OCI-LY1 (cell line): Measurements from ENCODE around the gene PPM1N.

Experiments
- H2AFZ ChIP-seq: fragments of 200-600 bp; sonication (generic), shearing (Covaris generic); 2 replicates; pipeline ENCODE4 v1.6.0; 2014; ENCODE audit warnings: antibody characterized with exemption, mild to moderate bottlenecking, low read length
- H3F3A ChIP-seq: fragments of 200-600 bp; sonication (generic), shearing (Covaris generic); 2 replicates; pipeline ENCODE4 v1.6.0; 2014; ENCODE audit warnings: mild to moderate bottlenecking, antibody characterized with exemption, low read length, moderate library complexity; ENCODE audit not compliant: insufficient read depth
- H3K27ac ChIP-seq: fragments of 200-600 bp; sonication (generic); 2 replicates; pipeline ENCODE4 v1.5.1; 2014; ENCODE audit warnings: low read length, mixed run types, mild to moderate bottlenecking, low read depth; ENCODE audit not compliant: poor library complexity, severe bottlenecking
- H3K27me3 ChIP-seq: fragments of 200-600 bp; sonication (generic); 2 replicates; pipeline ENCODE4 v1.6.0; 2014; ENCODE audit warnings: antibody characterized with exemption, mild to moderate bottlenecking, low read length, moderate library complexity; ENCODE audit not compliant: insufficient read depth
- H3K36me3 ChIP-seq: fragments of 200-600 bp; sonication (generic); 2 replicates; pipeline ENCODE4 v1.6.1; 2014; ENCODE audit warnings: mild to moderate bottlenecking, antibody characterized with exemption, low read length, moderate library complexity, mixed read lengths; ENCODE audit not compliant: insufficient read depth
- H3K4me1 ChIP-seq: fragments of 200-600 bp; sonication (generic); 2 replicates; pipeline ENCODE4 v1.5.1; 2014; ENCODE audit warnings: mild to moderate bottlenecking, low read length, moderate library complexity; ENCODE audit not compliant: insufficient read depth, severe bottlenecking
- H3K4me2 ChIP-seq: fragments of 200-600 bp; sonication (generic), shearing (Covaris generic); 2 replicates; pipeline ENCODE4 v1.6.1; 2014; ENCODE audit warnings: low read length
- H3K4me3 ChIP-seq: fragments of 200-600 bp; sonication (generic); 2 replicates; pipeline ENCODE4 v1.5.1; 2014; ENCODE audit warnings: low read length, low read depth, mild to moderate bottlenecking, mixed read lengths; ENCODE audit not compliant: poor library complexity, severe bottlenecking
- H3K79me2 ChIP-seq: fragments of 200-600 bp; shearing (Covaris generic); 2 replicates; pipeline ENCODE4 v1.6.1; 2016; ENCODE audit warnings: mixed run types, low read length, mixed read lengths; ENCODE audit not compliant: insufficient read depth
- H3K9ac ChIP-seq: fragments of 200-600 bp; sonication (generic), shearing (Covaris generic); 2 replicates; pipeline ENCODE4 v1.6.1; 2014; ENCODE audit warnings: mild to moderate bottlenecking, low read length, mixed read lengths
- H3K9me2 ChIP-seq: fragments of 200-600 bp; sonication (generic), shearing (Covaris generic); 2 replicates; pipeline ENCODE4 v1.6.1; 2014; ENCODE audit warnings: low read depth, mild to moderate bottlenecking, low read length, mixed read lengths
- H3K9me3 ChIP-seq: fragments of 200-600 bp; shearing (Covaris generic); 2 replicates; pipeline ENCODE4 v1.6.1; 2014; ENCODE audit warnings: low read length, mixed read lengths
- H4K20me1 ChIP-seq: fragments of 200-600 bp; sonication (generic), shearing (Covaris generic); 2 replicates; pipeline ENCODE4 v1.6.0; 2016; ENCODE audit warnings: mild to moderate bottlenecking, low read length; ENCODE audit not compliant: insufficient read depth
- EZH2 ChIP-seq: fragments of 200-600 bp; sonication (generic), shearing (Covaris generic); IDR thresholded peaks from 2 replicates; pipeline ENCODE4 v1.8.0; 2017; ENCODE audit warnings: borderline replicate concordance, mixed run types, mild to moderate bottlenecking, antibody characterized with exemption, low read length, moderate library complexity, mixed read lengths
- TF ChIP-seq, protein P1 (sequence below): fragments of 200-600 bp; sonication (generic), shearing (Covaris generic); IDR thresholded peaks from 2 replicates; pipeline ENCODE4 v1.5.1; 2017; ENCODE audit warnings: mild to moderate bottlenecking, antibody characterized with exemption, low read length, moderate library complexity, mixed read lengths

The PPM1N gene

GRCh38 chr19:45451131-45451849 lies 47.0 kb upstream of the PPM1N start:
- Histone ChIP-seq H2AFZ (peak overlapping the region; percentile 52; the same call in 1 of the 2 replicates), H4K20me1 (no peaks in the 10 kb centered on the region), H3K27me3 (0 out of 2 replicates have a peak, but pooled peaks cover under 1% of the 10 kb centered on the region), H3K9me3 (no peaks in the 10 kb centered on the region), H3K4me2 (peak overlapping the region; percentile 92), H3K4me3 (peak overlapping the region; percentile 65), H3K9me2 (no peaks in the 10 kb centered on the region), H3K27ac (no peak overlapping the region), H3K79me2 (no peaks in the 10 kb centered on the region), H3K9ac (peak overlapping the region; percentile 57), H3K4me1 (peaks cover 33% of the 10 kb centered on the region), H3F3A (no peaks in the 10 kb centered on the region; the same call in 1 of the 2 replicates), H3K36me3 (no peaks in the 10 kb centered on the region)
- TF ChIP-seq, protein P1, sequence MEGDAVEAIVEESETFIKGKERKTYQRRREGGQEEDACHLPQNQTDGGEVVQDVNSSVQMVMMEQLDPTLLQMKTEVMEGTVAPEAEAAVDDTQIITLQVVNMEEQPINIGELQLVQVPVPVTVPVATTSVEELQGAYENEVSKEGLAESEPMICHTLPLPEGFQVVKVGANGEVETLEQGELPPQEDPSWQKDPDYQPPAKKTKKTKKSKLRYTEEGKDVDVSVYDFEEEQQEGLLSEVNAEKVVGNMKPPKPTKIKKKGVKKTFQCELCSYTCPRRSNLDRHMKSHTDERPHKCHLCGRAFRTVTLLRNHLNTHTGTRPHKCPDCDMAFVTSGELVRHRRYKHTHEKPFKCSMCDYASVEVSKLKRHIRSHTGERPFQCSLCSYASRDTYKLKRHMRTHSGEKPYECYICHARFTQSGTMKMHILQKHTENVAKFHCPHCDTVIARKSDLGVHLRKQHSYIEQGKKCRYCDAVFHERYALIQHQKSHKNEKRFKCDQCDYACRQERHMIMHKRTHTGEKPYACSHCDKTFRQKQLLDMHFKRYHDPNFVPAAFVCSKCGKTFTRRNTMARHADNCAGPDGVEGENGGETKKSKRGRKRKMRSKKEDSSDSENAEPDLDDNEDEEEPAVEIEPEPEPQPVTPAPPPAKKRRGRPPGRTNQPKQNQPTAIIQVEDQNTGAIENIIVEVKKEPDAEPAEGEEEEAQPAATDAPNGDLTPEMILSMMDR: no peak
- no peak for TF ChIP-seq EZH2

- no peak for TF ChIP-seq EZH2
- TF ChIP-seq, protein P1: no peak
- Histone ChIP-seq H4K20me1 (no peaks in the 10 kb centered on the region), H3K36me3 (no peaks in the 10 kb centered on the region), H3K4me2 (peak overlapping the region; percentile 92), H3K9me2 (no peaks in the 10 kb centered on the region), H3K9me3 (no peaks in the 10 kb centered on the region), H3K79me2 (no peaks in the 10 kb centered on the region), H2AFZ (no peak overlapping the region), H3K9ac (no peak overlapping the region), H3K27me3 (0 out of 2 replicates have a peak, but pooled peaks cover 3% of the 10 kb centered on the region), H3K4me1 (peaks cover 35% of the 10 kb centered on the region), H3F3A (no peaks in the 10 kb centered on the region; the same call in 1 of the 2 replicates), H3K27ac (no peak overlapping the region), H3K4me3 (no peak overlapping the region)
Measured at GRCh38 chr19:45451850-45452387, 46.3 kb upstream of the PPM1N start.

GRCh38 chr19:45455707-45456499 lies 42.3 kb upstream of the PPM1N start:
- TF ChIP-seq, protein P1: no peak
- no peak for TF ChIP-seq EZH2
- no peaks in the 10 kb centered on the region for H4K20me1 ChIP-seq
- H3K79me2 ChIP-seq: no peaks in the 10 kb centered on the region
- no peaks in the 10 kb centered on the region; the same call in 1 of the 2 replicates for H3F3A ChIP-seq
- no peak overlapping the region for H3K4me2 ChIP-seq
- 0 out of 2 replicates have a peak, but pooled peaks cover 3% of the 10 kb centered on the region for H3K27me3 ChIP-seq
- H3K9ac ChIP-seq: no peak overlapping the region
- no peak overlapping the region for H3K27ac ChIP-seq
- no peaks in the 10 kb centered on the region for H3K36me3 ChIP-seq
- H3K9me3 ChIP-seq: no peaks in the 10 kb centered on the region
- H3K4me3 ChIP-seq: no peak overlapping the region
- H3K9me2 ChIP-seq: no peaks in the 10 kb centered on the region
- H2AFZ ChIP-seq: no peak overlapping the region
- H3K4me1 ChIP-seq: peaks cover 20% of the 10 kb centered on the region
